Measurements from ENCODE around the gene ARID1B.
"Not testable (repeated sequence)": the region's sequence is repeated elsewhere in the genome, so short reads cannot be mapped to it uniquely, and the experiment has no call there.

The ARID1B gene

GRCh38 chr6:156912431-156912830 is 135.3 kb downstream of the ARID1B start:
- peak; percentile 36 for DNase-seq

DNA sequence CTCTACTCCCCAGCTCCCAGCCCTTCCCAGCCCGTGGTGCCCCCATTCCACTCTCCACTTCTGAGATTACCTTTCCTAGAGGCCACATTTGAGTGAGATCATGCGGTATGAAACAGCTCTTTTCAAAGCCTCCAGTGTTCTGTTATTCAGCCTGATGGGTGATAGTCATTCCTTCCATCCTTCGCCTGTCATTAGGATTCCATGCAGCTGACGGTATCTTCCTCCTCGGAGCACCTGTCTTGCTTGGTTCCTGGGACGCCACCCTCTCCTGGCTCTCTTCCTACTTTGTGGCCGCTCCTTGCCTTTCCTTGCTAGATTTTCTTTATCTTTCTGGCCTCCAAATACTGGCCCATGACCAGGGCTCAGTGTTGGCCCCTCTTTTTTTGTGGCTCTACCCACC is 137.0 kb downstream of the ARID1B start:
- no peak for DNase-seq

- no peak for DNase-seq
Observed at GRCh38 chr6:156916130-156916801, 139.1 kb downstream of the ARID1B start.

DNA sequence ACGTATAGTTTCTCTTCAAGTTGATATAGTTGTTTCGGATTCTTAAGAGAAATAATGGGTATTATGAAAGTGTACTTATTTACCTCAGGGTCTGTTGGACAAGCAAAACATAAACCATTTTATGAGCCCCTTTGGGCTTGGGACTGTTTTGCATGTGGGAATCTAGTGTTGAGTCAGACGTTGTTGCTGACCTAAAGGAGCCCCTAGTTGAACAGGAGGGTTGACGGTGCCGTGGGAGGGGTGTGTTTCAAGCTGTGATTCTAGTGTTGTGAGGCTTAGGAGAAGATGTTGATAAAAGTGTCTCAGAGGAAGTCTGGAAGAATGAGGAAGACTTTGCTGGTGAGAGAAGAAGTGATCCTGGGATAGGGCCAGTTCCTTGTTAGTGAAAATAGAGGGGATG is 140.0 kb downstream of the ARID1B start:
- DNase-seq, result no peak

GRCh38 chr6:156918647-156919046 is 141.5 kb downstream of the ARID1B start:
- DNase-seq, result no peak

- DNase-seq, result no peak
Observed at GRCh38 chr6:156919370-156919769, 142.2 kb downstream of the ARID1B start.

- DNase-seq, result no peak
Observed at GRCh38 chr6:156919814-156920369, 142.7 kb downstream of the ARID1B start.

DNA sequence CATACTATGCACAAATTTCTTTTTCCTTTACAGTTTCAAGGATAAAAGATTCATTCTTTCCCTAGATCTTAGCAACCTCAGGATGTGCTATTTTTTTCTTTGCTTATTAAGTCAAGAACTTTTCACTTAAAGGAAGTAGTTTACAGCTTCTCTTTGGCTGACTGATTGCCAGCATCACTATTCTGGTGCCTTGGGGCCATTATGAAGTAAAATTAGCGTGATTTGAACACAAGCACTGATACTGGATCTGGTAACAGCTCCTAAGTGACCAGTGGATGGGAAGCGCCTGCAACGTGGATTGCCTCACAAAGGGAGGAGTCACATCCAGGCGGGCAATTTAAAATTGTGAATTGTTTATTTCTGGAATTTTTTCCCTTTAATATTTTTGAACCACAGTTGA is 147.1 kb downstream of the ARID1B start:
- no peak for DNase-seq

DNA sequence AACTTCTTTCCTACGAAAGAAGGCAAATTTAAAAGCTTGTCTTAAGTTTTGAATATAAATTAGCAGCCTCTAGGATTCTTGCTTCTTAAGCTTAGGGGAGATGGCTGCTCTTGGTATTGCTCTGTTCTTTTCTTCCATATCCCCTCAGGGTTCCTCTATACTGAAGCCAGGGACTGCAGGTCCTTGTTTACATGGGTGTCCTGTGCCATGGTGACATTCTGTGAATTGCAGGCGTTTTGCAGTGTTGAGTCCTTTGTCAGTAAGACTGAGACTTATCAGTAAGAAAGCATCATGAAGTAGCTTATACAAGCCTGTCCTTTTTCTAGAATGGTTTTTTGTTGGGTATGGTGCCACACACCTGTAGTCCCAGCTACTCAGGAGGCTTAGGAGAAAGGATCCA is 147.8 kb downstream of the ARID1B start:
- DNase-seq, result no peak

- DNase-seq, result no peak
Observed at GRCh38 chr6:156925718-156926607, 148.8 kb downstream of the ARID1B start.

GRCh38 chr6:156928126-156928525 is 150.9 kb downstream of the ARID1B start:
- DNase-seq, result no peak

- DNase-seq, result no peak
Observed at GRCh38 chr6:156928972-156929371, 151.8 kb downstream of the ARID1B start.

- DNase-seq, result no peak
Observed at GRCh38 chr6:156931283-156931682, 154.1 kb downstream of the ARID1B start.

GRCh38 chr6:156933201-156934068 is 156.3 kb downstream of the ARID1B start:
- DNase-seq, result peak; percentile 48

DNA sequence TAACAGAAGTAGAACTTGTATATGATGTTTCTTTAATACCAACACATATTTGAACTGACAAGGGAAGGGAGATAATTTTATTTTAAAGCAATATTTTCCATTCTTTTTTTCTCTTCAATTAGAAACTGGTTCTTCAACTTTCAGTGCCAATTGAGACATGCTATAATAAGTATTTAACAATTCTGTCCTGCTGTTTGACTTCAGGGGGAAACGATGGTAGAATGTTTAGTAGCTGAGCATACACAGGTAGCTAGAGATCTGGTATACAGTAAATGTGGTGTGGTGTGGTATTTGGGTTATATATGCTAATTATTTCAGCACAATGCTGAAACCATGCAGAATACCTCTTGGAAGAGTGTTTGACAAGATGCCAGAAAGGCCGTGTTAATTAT is 156.9 kb downstream of the ARID1B start:
- DNase-seq, result no peak

DNA sequence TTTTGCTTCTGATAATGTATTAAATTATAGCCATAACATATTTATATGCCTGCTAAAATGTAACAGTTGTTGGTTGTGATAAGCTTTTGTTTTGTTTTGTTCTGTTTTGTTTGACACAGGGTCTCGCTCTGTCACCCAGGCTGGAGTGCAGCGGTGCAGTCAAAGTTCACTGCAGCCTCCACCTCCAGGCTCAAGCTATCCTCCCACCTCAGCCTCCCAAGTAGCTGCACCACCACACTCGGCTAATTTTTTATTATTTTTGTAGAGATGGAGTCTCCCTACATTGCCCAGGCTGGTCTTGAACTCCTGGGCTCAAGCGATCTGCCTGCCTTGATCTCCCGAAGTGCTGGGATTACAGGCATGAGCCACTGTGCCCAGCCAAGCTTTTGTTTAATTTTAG is 157.8 kb downstream of the ARID1B start:
- no peak for DNase-seq

- DNase-seq, result no peak
Observed at GRCh38 chr6:156938143-156938542, 161.0 kb downstream of the ARID1B start.

DNA sequence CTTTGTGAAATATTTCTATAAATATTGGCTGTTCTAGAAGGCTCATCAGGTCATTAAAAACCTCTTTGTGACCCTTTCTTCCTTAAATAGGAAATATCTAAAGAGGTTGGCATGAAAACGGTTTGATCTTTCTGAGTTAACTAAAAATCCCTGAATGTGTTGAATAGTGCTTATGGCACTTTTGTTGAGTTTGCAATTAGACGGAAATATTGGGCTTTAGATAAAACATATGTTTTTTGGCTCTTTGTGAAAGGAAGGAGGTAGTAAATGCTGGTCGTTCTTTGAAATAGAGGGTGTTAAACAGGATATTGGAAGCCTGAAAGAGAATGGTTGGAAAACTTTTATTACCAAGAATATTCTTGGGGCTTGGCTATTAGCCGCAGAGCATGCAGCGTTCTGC is 163.0 kb downstream of the ARID1B start:
- no peak for DNase-seq

- no peak for DNase-seq
Observed at GRCh38 chr6:156942266-156942665, 165.1 kb downstream of the ARID1B start.

DNA sequence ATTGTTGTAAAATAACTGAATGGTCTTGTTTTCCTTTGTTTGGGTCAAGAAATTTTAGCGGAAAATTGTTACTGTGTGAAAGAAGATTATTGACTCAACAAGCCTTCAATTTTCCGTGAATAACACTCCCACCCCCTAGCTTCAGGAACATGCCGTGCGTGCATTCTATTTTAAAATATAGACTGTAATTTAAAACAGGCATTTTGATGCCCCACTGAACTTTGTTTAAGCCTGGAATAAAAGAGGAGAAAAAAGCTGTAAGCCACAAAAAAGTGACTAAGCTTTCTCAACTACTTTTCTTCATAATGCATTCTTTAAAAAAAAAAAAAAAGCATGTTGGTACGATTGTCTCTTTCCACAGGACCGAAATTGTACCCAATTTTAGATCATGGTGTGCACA is 166.0 kb downstream of the ARID1B start:
- no peak for DNase-seq

DNA sequence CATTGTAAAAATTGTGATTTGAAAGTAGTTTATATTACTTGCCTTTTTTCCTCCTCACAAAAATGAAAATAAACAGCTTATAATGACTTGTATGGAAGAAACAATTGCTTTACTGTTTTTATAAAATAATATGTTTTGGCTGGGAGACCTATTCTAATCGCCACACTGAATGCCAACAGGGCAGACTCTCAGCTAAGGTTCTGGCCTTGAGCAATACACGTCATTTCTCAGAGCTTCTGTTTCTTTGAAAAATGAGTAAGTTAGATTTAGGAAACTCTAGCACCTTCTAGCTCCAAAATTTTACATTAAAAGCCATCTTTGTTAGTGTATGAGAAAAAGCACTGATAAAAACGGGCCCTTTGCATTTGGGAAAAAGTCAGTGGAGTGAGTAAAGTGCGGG is 166.6 kb downstream of the ARID1B start:
- DNase-seq, result no peak

- no peak for DNase-seq
Observed at GRCh38 chr6:156944412-156944811, 167.2 kb downstream of the ARID1B start.

DNA sequence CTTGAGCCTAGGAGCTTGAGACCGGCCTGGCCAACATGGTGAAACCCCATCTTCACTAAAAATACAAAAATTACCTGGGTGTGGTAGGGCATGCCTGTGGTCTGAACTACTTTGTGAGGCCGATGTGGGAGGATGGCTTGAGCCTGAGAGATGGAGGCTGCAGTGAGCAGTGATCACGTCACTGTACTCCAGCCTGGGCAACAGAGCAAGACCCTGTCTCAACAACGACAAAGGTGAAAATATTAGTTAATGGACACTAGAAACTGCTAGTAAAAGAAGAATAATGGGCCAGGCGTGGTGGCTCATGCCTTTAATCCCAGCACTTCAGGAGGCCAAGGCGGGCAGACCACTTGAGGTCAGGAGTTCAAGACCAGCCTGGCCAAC is 168.6 kb downstream of the ARID1B start:
- not testable (repeated sequence) for DNase-seq
